22Rv1 (cell line): ENCODE results near the gene KCNQ5.
A peak's percentile ranks its signal among the peaks of the same experiment; 100 is the strongest.
"Not testable (repeated sequence)": the region's sequence is repeated elsewhere in the genome, so short reads cannot be mapped to it uniquely, and the experiment has no call there.

Source experiments
- H3K27ac ChIP-seq: fragments of 450-650 bp; 2 replicates; pipeline ENCODE4 v1.5.1; 2017
- ZFX ChIP-seq: fragments of 450-650 bp; IDR thresholded peaks from 2 replicates; pipeline ENCODE4 v1.6.1; 2017; ENCODE audit warnings: antibody characterized with exemption, borderline replicate concordance
- TF ChIP-seq, protein P1 (sequence below): fragments of 450-650 bp; IDR thresholded peaks from 2 replicates; pipeline ENCODE4 v1.5.1; 2017; ENCODE audit warnings: mild to moderate bottlenecking

Gene KCNQ5

GRCh38 chr6:72977114-72977513 lies 355.2 kb downstream of the KCNQ5 start:
- no peak overlapping the region for H3K27ac ChIP-seq
- TF ChIP-seq, protein P1, sequence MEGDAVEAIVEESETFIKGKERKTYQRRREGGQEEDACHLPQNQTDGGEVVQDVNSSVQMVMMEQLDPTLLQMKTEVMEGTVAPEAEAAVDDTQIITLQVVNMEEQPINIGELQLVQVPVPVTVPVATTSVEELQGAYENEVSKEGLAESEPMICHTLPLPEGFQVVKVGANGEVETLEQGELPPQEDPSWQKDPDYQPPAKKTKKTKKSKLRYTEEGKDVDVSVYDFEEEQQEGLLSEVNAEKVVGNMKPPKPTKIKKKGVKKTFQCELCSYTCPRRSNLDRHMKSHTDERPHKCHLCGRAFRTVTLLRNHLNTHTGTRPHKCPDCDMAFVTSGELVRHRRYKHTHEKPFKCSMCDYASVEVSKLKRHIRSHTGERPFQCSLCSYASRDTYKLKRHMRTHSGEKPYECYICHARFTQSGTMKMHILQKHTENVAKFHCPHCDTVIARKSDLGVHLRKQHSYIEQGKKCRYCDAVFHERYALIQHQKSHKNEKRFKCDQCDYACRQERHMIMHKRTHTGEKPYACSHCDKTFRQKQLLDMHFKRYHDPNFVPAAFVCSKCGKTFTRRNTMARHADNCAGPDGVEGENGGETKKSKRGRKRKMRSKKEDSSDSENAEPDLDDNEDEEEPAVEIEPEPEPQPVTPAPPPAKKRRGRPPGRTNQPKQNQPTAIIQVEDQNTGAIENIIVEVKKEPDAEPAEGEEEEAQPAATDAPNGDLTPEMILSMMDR = no peak
- no peak for TF ChIP-seq ZFX

GRCh38 chr6:72978808-72979207 lies 356.9 kb downstream of the KCNQ5 start:
- H3K27ac ChIP-seq = not testable (repeated sequence)

- TF ChIP-seq, protein P1 = peak; percentile 12
- not testable (repeated sequence) for H3K27ac ChIP-seq
Measured at GRCh38 chr6:72984189-72984831, 362.4 kb downstream of the KCNQ5 start.

GRCh38 chr6:72984981-72985665 lies 363.3 kb downstream of the KCNQ5 start:
- no peak for TF ChIP-seq ZFX
- TF ChIP-seq, protein P1 = no peak
- H3K27ac ChIP-seq = no peak overlapping the region

- H3K27ac ChIP-seq = no peak overlapping the region
- no peak for TF ChIP-seq ZFX
Measured at GRCh38 chr6:72987301-72987700, 365.4 kb downstream of the KCNQ5 start.

DNA sequence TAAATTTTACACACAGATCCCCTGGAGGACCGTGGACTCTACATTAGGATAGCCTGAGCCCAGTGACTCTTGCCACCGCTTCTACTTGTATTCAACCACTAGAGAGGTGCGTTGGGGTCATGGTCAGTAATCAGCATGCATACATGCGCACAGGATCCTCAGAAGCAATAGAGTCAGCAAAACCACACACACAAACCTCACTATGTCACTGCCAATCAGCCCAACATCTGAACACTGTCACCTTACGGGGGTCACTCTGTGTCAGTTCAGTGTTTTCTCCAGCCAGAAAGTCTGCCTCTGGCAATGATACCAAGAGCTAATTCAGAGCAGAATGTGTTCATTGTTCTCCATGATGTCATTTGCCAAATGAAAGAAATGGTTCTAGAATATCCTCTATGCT lies 378.1 kb downstream of the KCNQ5 start:
- H3K27ac ChIP-seq = no peak overlapping the region
- TF ChIP-seq ZFX = no peak
- TF ChIP-seq, protein P1 = no peak

- H3K27ac ChIP-seq = no peak overlapping the region
- no peak for TF ChIP-seq ZFX
- TF ChIP-seq, protein P1 = no peak
Measured at GRCh38 chr6:73000460-73000859, 378.6 kb downstream of the KCNQ5 start.

GRCh38 chr6:73002588-73002987 lies 380.7 kb downstream of the KCNQ5 start:
- no peak overlapping the region for H3K27ac ChIP-seq
- TF ChIP-seq, protein P1 = no peak
- TF ChIP-seq ZFX = no peak
